Stomach (tissue), 9 donors: ENCODE results near the gene NCK1. TPM values are rescaled to one million over a fixed set of nuclear protein-coding genes. Genes with fewer than 3 reads are reported as not detected.
A peak's percentile ranks its signal among the peaks of the same experiment; 100 is the strongest.

ENCODE experiments used
- DNase-seq, 2 donors: peaks; one replicate each; pipeline versions ENCODE4 v3.0.0 to v3.0.0-alpha.2; 2013 to 2019
- H3K27ac ChIP-seq, 5 donors: fragments of 200-600 bp in 4 of 5; sonication (generic) in 4 of 5; one replicate each; pipeline ENCODE4 v1.5.1; 2013 to 2019; ENCODE audit warnings: mild to moderate bottlenecking in 1 of 5, moderate library complexity in 1 of 5
- H3K27me3 ChIP-seq, 3 donors: fragments of 200-600 bp; sonication (generic); one replicate each; pipeline ENCODE4 v1.5.1; 2017 to 2019; ENCODE audit warnings: mixed run types in 1 of 3
- H3K36me3 ChIP-seq, 4 donors: fragments of 200-600 bp; sonication (generic); 1 replicate in 3 of 4; 2 replicates in 1 of 4; pipeline ENCODE4 v1.5.1; 2016 to 2019
- H3K4me1 ChIP-seq, 4 donors: fragments of 200-600 bp; sonication (generic); one replicate each; pipeline ENCODE4 v1.5.1; 2016 to 2019
- H3K4me3 ChIP-seq, 4 donors: fragments of 200-600 bp; sonication (generic) in 3 of 4; one replicate each; pipeline ENCODE4 v1.5.1; 2016 to 2019; ENCODE audit warnings: mild to moderate bottlenecking in 1 of 4
- H3K9me3 ChIP-seq, 4 donors: fragments of 200-600 bp; sonication (generic); one replicate each; pipeline ENCODE4 v1.5.1; 2016 to 2019
- EP300 ChIP-seq: sonication (generic); formaldehyde crosslinking; IDR thresholded peaks from one replicate; pipeline ENCODE4 v1.6.1; 2017; ENCODE audit warnings: antibody characterized with exemption
- POLR2A ChIP-seq, 4 donors: fragments of 450-650 bp; IDR thresholded peaks; one replicate each; pipeline ENCODE4 v1.6.1; 2016; ENCODE audit warnings: antibody characterized with exemption in 4 of 4, control low read depth in 2 of 4, mild to moderate bottlenecking in 1 of 4, moderate library complexity in 1 of 4
- POLR2AphosphoS5 ChIP-seq, 3 donors: sonication (generic); formaldehyde crosslinking; IDR thresholded peaks; one replicate each; pipeline ENCODE4 v1.6.1; 2016; ENCODE audit warnings: antibody characterized with exemption in 3 of 3
- WGBS, 5 donors: extraction: QIAGEN DNeasy Blood & Tissue Kit in 3 of 5; methylation state at CpG; one replicate each; pipeline versions ENCODE4 v1.1.5 to v1.1.7; 2013 to 2018; 5-methylcytosine and 5-hydroxymethylcytosine counted together
- intact Hi-C: fragments of 100-400 bp; cut with DNase I; formaldehyde crosslinking; loops from one replicate; pipeline ENCODE4 v1.15.1; 2023; ENCODE audit warnings: low total_unique reads
- polyA plus RNA-seq, 3 donors: library from polyadenylated mRNA; stranded (reverse); fragments of 200-250 nt; gene quantifications; one replicate each; pipeline ENCODE4 v1.2.3, GENCODE V29; 2013
- total RNA-seq, 5 donors: library from RNA; depleted of rRNA; stranded (reverse); fragments of >200 nt; gene quantifications; one replicate each; pipeline versions ENCODE4 v1.1.0 to v1.2.3, GENCODE V29; 2014 to 2016
- TF ChIP-seq, protein P1 (sequence below), 7 experiments: fragments of 450-650 bp in 4 of 7; fragments of 200-600 bp in 3 of 7; sonication (generic) in 3 of 7; IDR thresholded peaks; one replicate each; pipeline ENCODE4 v1.5.1; 2016 to 2019; ENCODE audit warnings: antibody characterized with exemption in 7 of 7, control low read depth in 2 of 7, mild to moderate bottlenecking in 1 of 7
- donor health status: healthy with polysubstance abuse.
- donor health status: Bipolar disorder and iron deficiency.
- donor health status: healthy.

NCK1 gene
- total and polyA plus RNA-seq, 8 donors, result 11.9 to 59.8 (median 25.2) TPM

DNA sequence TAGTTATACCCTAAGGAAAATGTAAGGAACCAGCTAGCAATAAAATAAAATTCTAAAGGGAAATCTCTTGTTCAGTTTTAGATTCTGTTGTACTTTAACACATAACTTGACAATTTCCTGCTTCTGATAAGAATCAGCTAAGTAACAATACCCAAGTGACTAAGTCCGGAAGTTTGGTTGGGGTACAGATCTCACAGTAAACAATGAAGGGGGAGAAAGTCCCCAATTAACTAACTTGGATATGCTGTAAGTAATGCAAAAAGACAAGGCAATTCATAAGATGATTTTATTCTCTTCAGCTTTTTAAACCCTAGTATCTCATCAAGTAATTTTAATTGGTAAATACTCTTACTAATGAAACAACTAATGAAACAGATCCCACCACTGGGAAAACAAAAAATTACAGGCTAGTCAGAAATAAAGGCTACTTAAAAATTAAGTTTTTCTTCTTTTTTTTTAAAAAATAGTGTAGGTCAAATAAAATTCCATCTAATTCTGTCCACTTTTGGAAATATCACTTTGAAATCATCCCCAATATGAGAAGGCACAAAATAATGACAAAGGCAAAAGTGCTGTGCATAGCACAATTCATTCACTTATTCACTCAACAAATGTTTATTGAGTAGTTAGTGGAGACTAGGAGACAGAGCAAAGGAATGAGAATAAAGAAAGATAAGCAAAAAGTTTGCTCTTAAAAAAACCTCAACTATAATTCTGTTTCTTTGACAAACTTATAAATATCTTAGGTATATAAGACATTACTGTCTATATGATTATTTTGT, 58.0 kb downstream of the NCK1 start:
- WGBS, 5 donors, result 30 to 44% (median 41%) methylated on average over 1 of the region's 1 CpG
- peak overlapping the region in 1 of 5 donors; percentile 41 for H3K27ac ChIP-seq

DNA sequence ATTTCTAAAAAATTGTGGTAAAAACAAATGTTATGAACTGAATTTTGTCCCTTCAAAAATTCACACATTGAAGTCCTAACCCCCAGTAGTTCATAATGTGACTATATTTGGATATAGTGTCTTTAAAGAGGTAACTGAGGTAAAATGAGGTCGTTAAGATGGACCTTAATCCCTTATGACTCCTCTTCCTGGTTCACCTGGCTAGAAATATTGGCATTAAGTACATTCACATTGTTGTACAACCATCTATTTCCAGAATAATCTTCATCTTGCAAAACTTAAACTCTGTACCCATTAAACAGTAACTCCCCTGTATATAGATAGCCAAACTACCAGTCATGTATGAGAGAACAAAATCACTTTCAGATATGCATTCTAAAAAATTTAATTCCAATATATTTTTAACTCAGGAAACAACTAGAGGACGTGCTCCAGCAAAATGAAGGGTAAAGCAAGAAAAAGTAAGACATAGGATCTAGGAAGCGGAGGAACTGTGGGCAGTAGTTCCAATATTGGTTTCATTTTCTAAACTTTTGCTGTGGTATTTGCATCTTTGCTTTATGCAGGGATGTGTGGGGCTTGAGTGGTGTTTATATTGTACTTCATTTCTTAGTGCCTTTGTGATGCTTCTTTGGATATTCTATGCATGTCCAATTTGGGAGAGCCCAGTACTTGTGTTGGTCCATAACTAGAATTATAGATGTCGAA, 59.0 kb downstream of the NCK1 start:
- Histone ChIP-seq H3K36me3 (no peaks in the 10 kb centered on the region), H3K9me3 (peaks cover 0 to 8% (median 0%) of the 10 kb centered on the region in 4 donors), H3K4me3 (no peak overlapping the region), H3K4me1 (peaks cover 7 to 53% (median 18%) of the 10 kb centered on the region in 4 donors), H3K27ac (peak overlapping the region in 1 of 5 donors; percentile 39), H3K27me3 (no peaks in the 10 kb centered on the region)
- intact Hi-C loops, result no loop called here
- 84 to 93% (median 89%) methylated on average over 4 of the region's 4 CpGs for WGBS, 5 donors
- DNase-seq, result no peak
- TF ChIP-seq, protein P1, sequence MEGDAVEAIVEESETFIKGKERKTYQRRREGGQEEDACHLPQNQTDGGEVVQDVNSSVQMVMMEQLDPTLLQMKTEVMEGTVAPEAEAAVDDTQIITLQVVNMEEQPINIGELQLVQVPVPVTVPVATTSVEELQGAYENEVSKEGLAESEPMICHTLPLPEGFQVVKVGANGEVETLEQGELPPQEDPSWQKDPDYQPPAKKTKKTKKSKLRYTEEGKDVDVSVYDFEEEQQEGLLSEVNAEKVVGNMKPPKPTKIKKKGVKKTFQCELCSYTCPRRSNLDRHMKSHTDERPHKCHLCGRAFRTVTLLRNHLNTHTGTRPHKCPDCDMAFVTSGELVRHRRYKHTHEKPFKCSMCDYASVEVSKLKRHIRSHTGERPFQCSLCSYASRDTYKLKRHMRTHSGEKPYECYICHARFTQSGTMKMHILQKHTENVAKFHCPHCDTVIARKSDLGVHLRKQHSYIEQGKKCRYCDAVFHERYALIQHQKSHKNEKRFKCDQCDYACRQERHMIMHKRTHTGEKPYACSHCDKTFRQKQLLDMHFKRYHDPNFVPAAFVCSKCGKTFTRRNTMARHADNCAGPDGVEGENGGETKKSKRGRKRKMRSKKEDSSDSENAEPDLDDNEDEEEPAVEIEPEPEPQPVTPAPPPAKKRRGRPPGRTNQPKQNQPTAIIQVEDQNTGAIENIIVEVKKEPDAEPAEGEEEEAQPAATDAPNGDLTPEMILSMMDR (IDR thresholded peaks at IDR 0.05), result no peak
- no peak for TF ChIP-seq POLR2A (IDR thresholded peaks at IDR 0.05)
- TF ChIP-seq EP300, result no peak
- no peak for TF ChIP-seq POLR2AphosphoS5 (IDR thresholded peaks at IDR 0.05)

More for the DNA sequence above, 58.0 kb downstream of the NCK1 start:
- Histone ChIP-seq H3K4me1 (peaks cover 7 to 44% (median 18%) of the 10 kb centered on the region in 4 donors), H3K4me3 (no peak overlapping the region), H3K36me3 (no peaks in the 10 kb centered on the region), H3K27me3 (no peaks in the 10 kb centered on the region), H3K9me3 (peaks cover 0 to 8% (median 0%) of the 10 kb centered on the region in 4 donors)
- TF ChIP-seq POLR2A (IDR thresholded peaks at IDR 0.05) (no peak), EP300 (no peak), POLR2AphosphoS5 (IDR thresholded peaks at IDR 0.05) (no peak)
- TF ChIP-seq, protein P1 (IDR thresholded peaks at IDR 0.05), result no peak
- DNase-seq, result peak in 1 of 2 donors; percentile 34
- intact Hi-C loops, result no loop called here

DNA sequence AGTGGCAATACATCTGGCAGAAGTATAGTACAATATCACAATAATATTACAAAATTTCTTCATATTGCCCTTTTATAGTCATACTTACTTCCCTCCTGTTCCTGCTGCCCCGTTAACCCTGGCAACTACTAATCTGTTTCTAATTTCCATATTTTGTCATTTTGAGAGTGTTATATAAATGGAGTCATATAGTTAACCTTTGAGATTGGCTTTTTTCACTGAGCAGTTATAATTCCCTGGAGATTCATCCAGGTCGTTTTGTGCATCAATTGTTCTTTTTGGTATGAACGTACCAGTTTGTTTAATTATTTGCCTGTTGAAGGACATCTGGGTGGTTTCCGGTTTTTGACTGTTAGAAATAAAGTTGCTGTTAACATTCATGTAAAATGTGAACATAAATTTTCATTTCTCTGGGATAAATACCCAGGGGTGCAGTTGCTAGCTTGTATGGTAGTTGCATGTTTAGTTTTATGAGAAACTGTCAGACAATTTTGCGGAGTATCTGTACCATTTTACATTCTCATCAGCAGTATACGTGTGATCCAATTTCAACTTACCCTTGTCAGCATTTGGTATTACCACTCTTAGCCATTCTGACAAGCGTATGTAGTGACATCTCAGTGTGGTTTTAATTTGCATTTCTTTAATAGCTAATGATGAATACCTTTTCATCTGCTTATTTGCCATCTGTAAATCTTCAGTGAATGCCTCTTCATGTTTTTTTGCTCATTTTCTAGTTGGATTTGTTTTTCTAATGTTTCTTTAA, 63.6 kb downstream of the NCK1 start:
- Histone ChIP-seq H3K27me3 (no peaks in the 10 kb centered on the region), H3K27ac (no peak overlapping the region), H3K9me3 (peaks cover 0 to 8% (median 0%) of the 10 kb centered on the region in 4 donors), H3K4me1 (peaks cover 0 to 35% (median 10%) of the 10 kb centered on the region in 4 donors), H3K4me3 (no peak overlapping the region), H3K36me3 (peaks cover 0 to 12% (median 7%) of the 10 kb centered on the region in 4 donors)
- no peak for DNase-seq
- TF ChIP-seq EP300 (no peak), POLR2A (IDR thresholded peaks at IDR 0.05) (no peak), POLR2AphosphoS5 (IDR thresholded peaks at IDR 0.05) (no peak)
- TF ChIP-seq, protein P1 (IDR thresholded peaks at IDR 0.05), result no peak
- 74 to 81% (median 78%) methylated on average over 7 of the region's 7 CpGs for WGBS, 5 donors
- intact Hi-C loops, result no loop called here

DNA sequence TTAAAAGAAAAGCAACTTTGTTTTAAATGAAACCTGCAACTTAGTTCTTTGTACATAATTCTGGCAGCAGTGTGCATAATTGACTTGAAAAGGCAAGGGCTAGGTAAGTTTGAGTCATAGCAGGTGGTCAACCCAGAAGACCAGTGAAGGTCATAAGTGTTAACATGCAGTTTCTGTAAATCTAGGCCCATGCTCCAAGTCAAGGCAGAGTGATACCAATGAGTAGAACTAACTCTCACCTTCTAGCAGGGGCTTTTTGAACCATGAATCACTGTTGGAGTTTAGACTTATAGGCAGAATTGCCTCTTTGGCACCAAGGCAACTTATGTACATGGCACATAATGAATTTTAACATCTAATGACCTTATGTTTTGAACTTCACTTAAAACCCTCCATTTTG, 66.2 kb downstream of the NCK1 start:
- intact Hi-C loops, result no loop called here
- no peaks in the 10 kb centered on the region for H3K9me3 ChIP-seq
- no peak for DNase-seq
- no peak overlapping the region for H3K27ac ChIP-seq
- no peak overlapping the region for H3K4me3 ChIP-seq
- H3K36me3 ChIP-seq, result peaks cover 0 to 12% (median 7%) of the 10 kb centered on the region in 4 donors
- H3K4me1 ChIP-seq, result peaks cover 0 to 51% (median 20%) of the 10 kb centered on the region in 4 donors
- TF ChIP-seq, protein P1 (IDR thresholded peaks at IDR 0.05), result no peak
- TF ChIP-seq POLR2AphosphoS5 (IDR thresholded peaks at IDR 0.05) (no peak), POLR2A (IDR thresholded peaks at IDR 0.05) (no peak), EP300 (no peak)
- no peaks in the 10 kb centered on the region for H3K27me3 ChIP-seq
